Activated T-helper 1 cell treated with anti-CD3 and anti-CD28 coated beads, Interleukin-2, amount 50 U/mL, for 16 hours (primary cell): ENCODE results near the gene TRAF3.

ENCODE experiments used
- DNase-seq, 2 donors: peaks; one replicate each; pipeline ENCODE4 v3.0.0-alpha.2; 2020; ENCODE audit warnings: low read depth in 1 of 2, low spot score in 1 of 2

The TRAF3 gene

GRCh38 chr14:102905116-102906108 lies 128.2 kb downstream of the TRAF3 start:
- DNase-seq: no peak

- no peak for DNase-seq
Observed at GRCh38 chr14:102906616-102907302, 129.5 kb downstream of the TRAF3 start.

GRCh38 chr14:102907303-102907844 lies 130.1 kb downstream of the TRAF3 start:
- no peak for DNase-seq

- DNase-seq: no peak
Observed at GRCh38 chr14:102907980-102908730, 130.9 kb downstream of the TRAF3 start.

GRCh38 chr14:102908766-102909455 lies 131.7 kb downstream of the TRAF3 start:
- no peak for DNase-seq

GRCh38 chr14:102909462-102909861 lies 132.2 kb downstream of the TRAF3 start:
- DNase-seq: no peak

GRCh38 chr14:102909911-102910310 lies 132.7 kb downstream of the TRAF3 start:
- DNase-seq: no peak

- no peak for DNase-seq
Observed at GRCh38 chr14:102910442-102910841, 133.2 kb downstream of the TRAF3 start.

GRCh38 chr14:102911541-102911951 lies 134.3 kb downstream of the TRAF3 start:
- no peak for DNase-seq

- no peak for DNase-seq
Observed at GRCh38 chr14:102911991-102912761, 134.9 kb downstream of the TRAF3 start.

GRCh38 chr14:102913341-102914211 lies 136.3 kb downstream of the TRAF3 start:
- DNase-seq: no peak

- DNase-seq: no peak
Observed at GRCh38 chr14:102914474-102915291, 137.4 kb downstream of the TRAF3 start.

GRCh38 chr14:102915292-102916110 lies 138.3 kb downstream of the TRAF3 start:
- no peak for DNase-seq

- DNase-seq: no peak
Observed at GRCh38 chr14:102916347-102917055, 139.3 kb downstream of the TRAF3 start.

GRCh38 chr14:102917056-102917385 lies 139.8 kb downstream of the TRAF3 start:
- no peak for DNase-seq

GRCh38 chr14:102917469-102918211 lies 140.4 kb downstream of the TRAF3 start:
- DNase-seq: no peak
